ENCODE measurements around the gene P2RY6. TPM values are rescaled to one million over a fixed set of nuclear protein-coding genes. Genes with fewer than 3 reads are reported as not detected.
A peak's percentile ranks its signal among the peaks of the same experiment; 100 is the strongest.

Gene P2RY6
- total RNA-seq, result under 1 TPM in 2 of 4 donors, not detected in 2; 0.46 to 0.81 TPM

GRCh38 chr11:73271936-73272679 lies at the start of gene P2RY6:
Gene P2RY6 (plus strand): TSS chr11:73272338. CDS start chr11:73296519, 24,181 bp downstream.
- no peak for TF ChIP-seq POLR2A (IDR thresholded peaks at IDR 0.05)
- no peak for TF ChIP-seq CTCF (IDR thresholded peaks at IDR 0.05)
- no peak within 1 kb of the TSS for H3K4me3 ChIP-seq (ENCODE audit: low read depth, poor library complexity, severe bottlenecking)
- WGBS, 2 donors, result 77 to 79% methylated on average over 17 of the region's 17 CpGs
- intact Hi-C loops (cut with DNase I; ENCODE audit: low total_unique reads), result no loop called here
- peak in 1 of 2 donors; percentile 83 for DNase-seq (ENCODE audit: low spot score in 2 of 2)

- no peak for DNase-seq (ENCODE audit: low spot score in 2 of 2)
- WGBS, 2 donors, result 73 to 79% methylated on average over 10 of the region's 10 CpGs
- TF ChIP-seq CTCF (IDR thresholded peaks at IDR 0.05) (no peak), POLR2A (IDR thresholded peaks at IDR 0.05) (no peak)
- intact Hi-C loops (cut with DNase I; ENCODE audit: low total_unique reads), result no loop called here
- no peak overlapping the region for H3K4me3 ChIP-seq (ENCODE audit: low read depth, poor library complexity, severe bottlenecking)
These were observed 48.0 kb upstream of the P2RY6 start for GRCh38 chr11:73223998-73224730.

GRCh38 chr11:73225001-73225686 lies 47.0 kb upstream of the P2RY6 start:
- intact Hi-C loops (cut with DNase I; ENCODE audit: low total_unique reads), result no loop called here
- DNase-seq (ENCODE audit: low spot score in 2 of 2), result no peak
- H3K4me3 ChIP-seq (ENCODE audit: low read depth, poor library complexity, severe bottlenecking), result no peak overlapping the region
- TF ChIP-seq POLR2A (IDR thresholded peaks at IDR 0.05), result no peak
- no peak for TF ChIP-seq CTCF (IDR thresholded peaks at IDR 0.05)
- 65 to 68% methylated on average over 3 of the region's 3 CpGs for WGBS, 2 donors

GRCh38 chr11:73225851-73226250 lies 46.3 kb upstream of the P2RY6 start:
- 90 to 92% methylated on average over 7 of the region's 7 CpGs for WGBS, 2 donors
- no peak overlapping the region for H3K4me3 ChIP-seq (ENCODE audit: low read depth, poor library complexity, severe bottlenecking)
- no peak for DNase-seq (ENCODE audit: low spot score in 2 of 2)
- intact Hi-C loops (cut with DNase I; ENCODE audit: low total_unique reads), result no loop called here
- TF ChIP-seq POLR2A (IDR thresholded peaks at IDR 0.05) (no peak), CTCF (IDR thresholded peaks at IDR 0.05) (no peak)

- H3K4me3 ChIP-seq (ENCODE audit: low read depth, poor library complexity, severe bottlenecking), result no peak overlapping the region
- intact Hi-C loops (cut with DNase I; ENCODE audit: low total_unique reads), result no loop called here
- no peak for TF ChIP-seq CTCF (IDR thresholded peaks at IDR 0.05)
- no peak for TF ChIP-seq POLR2A (IDR thresholded peaks at IDR 0.05)
- peak in 1 of 2 donors; percentile 78 for DNase-seq (ENCODE audit: low spot score in 2 of 2)
- WGBS, 2 donors, result 72 to 73% methylated on average over 7 to 8 of the region's 8 CpGs
These were observed 45.7 kb upstream of the P2RY6 start for GRCh38 chr11:73226297-73227006.

Data from lower leg skin (tissue), 4 donors.